ENCODE measurements around the gene GAL3ST2.

- TF ChIP-seq, protein P1, sequence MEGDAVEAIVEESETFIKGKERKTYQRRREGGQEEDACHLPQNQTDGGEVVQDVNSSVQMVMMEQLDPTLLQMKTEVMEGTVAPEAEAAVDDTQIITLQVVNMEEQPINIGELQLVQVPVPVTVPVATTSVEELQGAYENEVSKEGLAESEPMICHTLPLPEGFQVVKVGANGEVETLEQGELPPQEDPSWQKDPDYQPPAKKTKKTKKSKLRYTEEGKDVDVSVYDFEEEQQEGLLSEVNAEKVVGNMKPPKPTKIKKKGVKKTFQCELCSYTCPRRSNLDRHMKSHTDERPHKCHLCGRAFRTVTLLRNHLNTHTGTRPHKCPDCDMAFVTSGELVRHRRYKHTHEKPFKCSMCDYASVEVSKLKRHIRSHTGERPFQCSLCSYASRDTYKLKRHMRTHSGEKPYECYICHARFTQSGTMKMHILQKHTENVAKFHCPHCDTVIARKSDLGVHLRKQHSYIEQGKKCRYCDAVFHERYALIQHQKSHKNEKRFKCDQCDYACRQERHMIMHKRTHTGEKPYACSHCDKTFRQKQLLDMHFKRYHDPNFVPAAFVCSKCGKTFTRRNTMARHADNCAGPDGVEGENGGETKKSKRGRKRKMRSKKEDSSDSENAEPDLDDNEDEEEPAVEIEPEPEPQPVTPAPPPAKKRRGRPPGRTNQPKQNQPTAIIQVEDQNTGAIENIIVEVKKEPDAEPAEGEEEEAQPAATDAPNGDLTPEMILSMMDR (IDR thresholded peaks at IDR 0.05) = no peak
- no peak for TF ChIP-seq POLR2A (IDR thresholded peaks at IDR 0.05)
Observed at GRCh38 chr2:241767464-241768250, 9.0 kb upstream of the GAL3ST2 start.

All from body of pancreas (tissue), 4 donors.